Subcutaneous abdominal adipose tissue (tissue), 5 donors: ENCODE data around the gene DDX49.

Experiments used
- H3K27ac ChIP-seq: one replicate; pipeline ENCODE4 v1.7.0; 2013; ENCODE audit warnings: low read depth, mild to moderate bottlenecking, inconsistent platforms, low read length, moderate library complexity
- H3K27me3 ChIP-seq, 5 donors: one replicate each; pipeline ENCODE4 v1.7.0; 2013; ENCODE audit warnings: low read length in 5 of 5, inconsistent platforms in 1 of 5; ENCODE audit not compliant: control insufficient read depth in 5 of 5, insufficient read depth in 4 of 5
- H3K36me3 ChIP-seq, 5 donors: one replicate each; pipeline ENCODE4 v1.7.0; 2013; ENCODE audit warnings: low read length in 5 of 5; ENCODE audit not compliant: control insufficient read depth in 5 of 5, insufficient read depth in 5 of 5
- H3K4me1 ChIP-seq, 5 donors: one replicate each; pipeline ENCODE4 v1.7.0; 2013; ENCODE audit warnings: low read length in 5 of 5, mild to moderate bottlenecking in 3 of 5, moderate library complexity in 1 of 5; ENCODE audit not compliant: control insufficient read depth in 5 of 5, insufficient read depth in 5 of 5
- H3K4me3 ChIP-seq, 5 donors: one replicate each; pipeline ENCODE4 v1.7.0; 2013; ENCODE audit warnings: low read length in 5 of 5, low read depth in 1 of 5
- H3K9ac ChIP-seq, 5 donors: one replicate each; pipeline ENCODE4 v1.7.0; 2013; ENCODE audit warnings: low read length in 5 of 5, mild to moderate bottlenecking in 4 of 5, moderate library complexity in 3 of 5
- H3K9me3 ChIP-seq, 5 donors: one replicate each; pipeline ENCODE4 v1.7.0; 2013; ENCODE audit warnings: low read length in 5 of 5; ENCODE audit not compliant: control insufficient read depth in 5 of 5
- donor health status: healthy.
- donor health status: healthy.
- donor health status: healthy.
- donor health status: healthy.
- donor health status: healthy.

DDX49 gene

DNA sequence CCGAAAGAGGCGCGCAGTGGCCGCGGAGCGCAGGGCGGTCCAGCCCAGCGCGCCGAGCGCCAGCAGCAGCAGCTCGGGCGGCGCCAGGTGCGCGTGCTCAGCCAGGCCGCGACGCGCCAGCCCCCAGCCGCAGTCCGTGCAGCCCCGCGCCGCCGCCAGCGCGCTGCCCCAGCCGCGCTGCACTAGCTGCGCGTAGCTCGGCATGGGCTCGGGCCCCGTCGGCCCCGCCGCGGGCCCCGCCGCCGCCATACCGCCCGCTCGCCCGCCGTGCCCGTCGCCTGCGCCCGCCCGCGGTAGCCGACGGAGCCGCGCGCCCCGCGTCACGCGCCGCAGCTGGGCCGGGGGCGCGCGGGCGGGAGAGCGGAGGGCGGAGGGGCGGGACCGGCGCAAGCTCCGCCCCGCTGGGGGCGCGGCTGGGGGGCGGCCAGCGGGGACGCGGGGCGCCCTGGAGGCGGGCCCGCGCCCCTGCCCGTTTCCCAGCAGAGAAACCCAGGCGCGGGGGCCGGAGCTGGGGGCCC lies 23.6 kb upstream of the DDX49 start, which contains the start of gene CERS1:
CERS1 (minus strand) TSS at position 335 of the 518 bp plus-strand sequence; CDS start at position 249, 86 bp downstream.
- H3K9me3 ChIP-seq: peaks cover 0 to 2% (median 0%) of the 10 kb centered on the region in 5 donors
- H3K9ac ChIP-seq: no peak within 1 kb of the TSS
- peaks cover 0 to 17% (median 12%) of the 10 kb centered on the region in 5 donors for H3K4me1 ChIP-seq
- peaks cover 0 to 24% (median 22%) of the 10 kb centered on the region in 5 donors for H3K36me3 ChIP-seq
- no peak within 1 kb of the TSS for H3K27ac ChIP-seq
- H3K27me3 ChIP-seq: peaks cover 9 to 26% (median 20%) of the 10 kb centered on the region in 5 donors
- peak within 1 kb of the TSS in 4 of 5 donors; percentile 26 to 65 (median 41) for H3K4me3 ChIP-seq

- Histone ChIP-seq H3K36me3 (peaks cover 0 to 29% (median 28%) of the 10 kb centered on the region in 5 donors), H3K4me3 (no peak overlapping the region), H3K9me3 (peaks cover 0 to 2% (median 0%) of the 10 kb centered on the region in 5 donors), H3K4me1 (peaks cover 0 to 17% (median 12%) of the 10 kb centered on the region in 5 donors), H3K9ac (no peak overlapping the region), H3K27me3 (peaks cover 9 to 26% (median 20%) of the 10 kb centered on the region in 5 donors), H3K27ac (no peak overlapping the region)
These were observed 23.1 kb upstream of the DDX49 start for GRCh38 chr19:18896421-18896841.

DNA sequence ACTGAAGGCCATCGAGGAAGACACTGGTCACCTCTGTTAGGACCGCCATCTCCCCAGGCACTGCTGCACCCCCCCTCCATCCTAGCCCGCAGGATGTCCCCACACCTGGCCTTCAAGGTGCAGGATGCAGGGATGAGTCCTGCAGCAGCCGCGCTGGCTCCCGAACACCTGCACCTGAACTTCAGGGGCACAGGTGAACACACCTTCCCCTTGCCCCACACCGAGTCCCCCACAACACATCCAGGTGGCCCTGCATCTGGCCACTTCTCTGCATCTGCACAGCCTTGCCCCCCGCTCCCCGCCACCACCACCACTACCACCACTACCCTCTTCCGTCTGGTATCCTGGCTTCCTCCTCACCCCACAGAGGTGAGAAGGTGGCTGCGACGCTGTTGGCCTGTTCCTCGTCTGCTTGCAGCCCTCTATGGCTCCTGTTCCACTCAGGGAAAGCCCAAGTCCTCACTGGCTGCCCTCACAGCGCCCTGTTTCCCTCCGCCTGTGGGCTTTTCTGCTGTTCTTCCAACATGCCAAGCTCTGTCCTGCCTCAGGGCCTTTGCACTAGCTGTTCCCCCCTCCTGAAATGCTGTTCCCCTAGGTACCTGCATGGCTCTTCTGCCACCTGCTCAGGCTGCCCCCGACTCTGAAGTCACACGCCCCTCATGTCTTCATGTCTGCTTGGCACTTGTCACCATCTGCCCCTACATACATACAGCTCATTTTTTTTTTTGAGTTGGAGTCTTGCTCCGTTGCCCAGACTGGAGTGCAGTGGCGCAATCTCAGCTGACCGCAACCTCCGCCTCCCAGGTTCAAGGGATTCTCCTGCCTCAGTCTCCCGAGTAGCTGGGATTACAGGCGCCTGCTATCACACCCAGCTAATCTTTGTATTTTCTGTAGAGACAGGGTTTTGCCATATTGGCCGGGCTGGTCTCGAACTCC lies 22.2 kb upstream of the DDX49 start:
- H3K4me1 ChIP-seq: peaks cover 0 to 17% (median 12%) of the 10 kb centered on the region in 5 donors
- peaks cover 0 to 2% (median 0%) of the 10 kb centered on the region in 5 donors for H3K9me3 ChIP-seq
- no peak overlapping the region for H3K4me3 ChIP-seq
- H3K27ac ChIP-seq: no peak overlapping the region
- H3K9ac ChIP-seq: no peak overlapping the region
- peaks cover 0 to 31% (median 29%) of the 10 kb centered on the region in 5 donors for H3K36me3 ChIP-seq
- H3K27me3 ChIP-seq: peaks cover 9 to 26% (median 20%) of the 10 kb centered on the region in 5 donors

- Histone ChIP-seq H3K4me3 (no peak overlapping the region), H3K9ac (no peak overlapping the region), H3K27me3 (peaks cover 9 to 26% (median 20%) of the 10 kb centered on the region in 5 donors), H3K27ac (no peak overlapping the region), H3K36me3 (peaks cover 0 to 36% (median 34%) of the 10 kb centered on the region in 5 donors), H3K4me1 (peaks cover 0 to 17% (median 12%) of the 10 kb centered on the region in 5 donors), H3K9me3 (peaks cover 0 to 2% (median 0%) of the 10 kb centered on the region in 5 donors)
These were observed 21.4 kb upstream of the DDX49 start for GRCh38 chr19:18898081-18898606.

DNA sequence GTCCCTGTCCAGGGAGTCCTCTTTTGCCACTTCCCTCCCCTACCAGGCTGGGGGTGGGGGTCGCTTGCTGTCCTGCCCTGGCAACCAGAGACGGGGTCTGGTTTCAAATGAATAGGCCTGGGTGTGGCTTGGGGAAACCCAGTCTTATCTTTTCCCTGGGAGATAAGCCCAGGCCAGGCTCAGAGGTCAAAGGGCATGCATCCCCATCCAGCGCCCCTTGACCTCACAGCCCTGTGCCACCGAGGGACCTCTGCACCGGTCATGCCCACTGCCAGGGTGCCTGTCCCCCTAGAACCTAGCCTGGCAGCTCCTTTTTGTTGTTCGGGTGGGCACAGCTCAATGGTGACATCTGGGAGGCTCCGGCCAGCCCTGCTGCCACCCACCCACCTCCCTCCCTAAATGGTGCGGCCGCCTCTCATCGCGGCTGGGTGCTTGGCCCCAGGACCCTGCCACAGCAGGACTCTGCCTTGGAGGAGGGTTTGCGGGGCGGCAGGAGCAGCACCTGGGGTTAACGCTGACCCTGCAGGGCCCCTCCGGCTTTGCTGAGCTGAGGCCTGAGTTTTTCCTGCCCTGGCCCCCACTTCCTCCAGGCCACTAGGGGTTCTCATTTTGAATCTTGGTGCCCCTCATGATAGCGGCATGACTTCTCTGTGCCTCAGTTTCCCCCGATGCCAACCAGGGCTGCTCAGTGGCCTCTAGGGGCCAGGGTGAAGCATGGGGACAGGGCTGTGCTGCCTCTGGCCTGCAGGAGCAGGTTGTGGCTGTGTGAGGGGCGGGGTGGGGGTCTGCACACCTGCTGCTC lies 20.7 kb upstream of the DDX49 start:
- H3K9me3 ChIP-seq: peaks cover 0 to 2% (median 0%) of the 10 kb centered on the region in 5 donors
- H3K27ac ChIP-seq: no peak overlapping the region
- no peak overlapping the region for H3K4me3 ChIP-seq
- H3K27me3 ChIP-seq: peaks cover 9 to 26% (median 20%) of the 10 kb centered on the region in 5 donors
- H3K4me1 ChIP-seq: peaks cover 0 to 17% (median 12%) of the 10 kb centered on the region in 5 donors
- no peak overlapping the region for H3K9ac ChIP-seq
- peaks cover 0 to 42% (median 38%) of the 10 kb centered on the region in 5 donors for H3K36me3 ChIP-seq

DNA sequence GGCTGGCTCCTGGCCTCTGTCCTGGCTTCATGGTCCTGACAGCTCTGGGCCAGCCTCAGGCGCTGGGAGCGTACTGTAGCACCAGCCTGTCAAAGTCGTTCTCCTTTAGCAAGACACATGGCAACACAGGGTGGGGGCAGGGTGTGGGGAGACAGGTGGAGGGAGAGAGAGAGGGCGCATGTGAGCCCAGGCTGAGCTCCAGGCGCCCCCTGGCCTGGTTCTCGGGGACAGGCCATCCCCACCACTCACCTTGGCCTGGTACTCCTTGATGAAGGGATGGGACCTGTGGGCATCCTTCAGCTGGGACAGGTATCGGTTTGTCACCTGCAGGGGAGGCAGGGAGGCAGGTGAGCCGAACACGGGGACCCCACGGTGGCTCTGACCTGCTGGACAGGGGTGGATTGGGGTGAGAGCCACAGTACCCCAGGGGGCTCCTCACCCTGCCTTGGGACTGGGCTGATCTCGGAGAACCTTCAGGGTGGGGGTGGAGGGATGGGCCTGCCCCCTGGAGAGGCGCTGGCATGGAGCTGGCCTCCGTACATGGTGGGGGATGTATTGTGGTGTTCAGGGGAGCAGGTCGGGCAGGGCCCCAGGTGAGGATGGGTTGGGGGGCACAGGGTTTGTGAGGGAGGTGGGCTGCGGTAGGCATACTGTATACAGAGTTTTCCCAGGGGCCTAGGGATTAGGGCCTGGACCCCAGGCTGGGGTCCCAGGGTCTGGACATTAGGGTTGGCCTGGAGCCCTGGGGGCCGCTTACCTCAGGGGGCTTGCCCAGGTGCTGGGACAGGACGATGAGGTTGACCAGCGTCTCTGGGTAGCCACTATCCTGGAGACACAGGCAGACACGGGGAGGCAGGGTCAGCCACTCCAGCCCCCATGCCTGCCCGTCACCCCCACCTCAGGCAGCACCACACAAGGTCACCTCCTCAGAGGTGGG lies 19.6 kb upstream of the DDX49 start:
- no peak overlapping the region for H3K4me3 ChIP-seq
- peaks cover 0 to 12% (median 8%) of the 10 kb centered on the region in 5 donors for H3K4me1 ChIP-seq
- no peak overlapping the region for H3K9ac ChIP-seq
- peaks cover 0 to 2% (median 0%) of the 10 kb centered on the region in 5 donors for H3K9me3 ChIP-seq
- H3K27ac ChIP-seq: no peak overlapping the region
- peaks cover 0 to 52% (median 45%) of the 10 kb centered on the region in 5 donors for H3K36me3 ChIP-seq
- peaks cover 1 to 20% (median 13%) of the 10 kb centered on the region in 5 donors for H3K27me3 ChIP-seq

DNA sequence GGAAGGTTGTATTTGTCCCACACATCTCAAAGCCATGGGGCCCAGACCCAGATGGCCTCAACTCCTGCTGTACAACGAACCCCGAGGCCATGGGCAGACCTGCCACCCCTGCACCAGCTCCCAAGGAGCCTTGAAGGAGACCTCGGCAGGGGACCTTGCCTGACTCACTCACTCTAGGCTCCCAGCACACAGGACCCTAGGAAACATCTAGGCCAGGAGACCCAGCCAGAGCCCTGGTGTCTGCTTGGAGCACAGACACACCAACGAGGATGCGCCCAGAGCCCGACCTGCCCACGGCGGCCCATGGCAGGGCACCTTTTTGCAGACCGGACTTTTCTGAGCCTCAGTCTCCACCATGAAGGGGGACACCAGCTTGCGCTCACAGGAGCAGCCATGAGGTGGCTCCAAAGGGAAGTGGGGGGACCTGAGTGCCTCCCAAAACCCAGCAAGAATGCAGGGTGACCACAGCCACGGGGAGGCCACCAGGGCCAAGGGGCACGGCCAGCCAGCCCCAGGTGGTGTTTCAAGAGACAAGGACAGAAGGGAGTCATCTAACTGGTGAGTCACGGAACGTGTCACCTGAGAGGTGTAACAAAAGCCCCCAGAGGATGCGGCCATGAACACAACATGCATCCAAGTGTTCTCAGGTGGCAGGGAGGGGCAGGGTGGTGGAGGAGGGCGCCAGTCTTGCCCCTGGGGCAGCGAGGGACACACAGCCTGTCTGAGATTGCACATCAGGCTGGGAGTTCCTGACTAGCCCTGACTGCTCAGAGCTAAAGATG lies 18.6 kb upstream of the DDX49 start:
- no peak overlapping the region for H3K4me3 ChIP-seq
- H3K27me3 ChIP-seq: peaks cover 0 to 12% (median 9%) of the 10 kb centered on the region in 5 donors
- peaks cover 0 to 4% (median 0%) of the 10 kb centered on the region in 5 donors for H3K4me1 ChIP-seq
- H3K27ac ChIP-seq: no peak overlapping the region
- H3K9ac ChIP-seq: no peak overlapping the region
- peaks cover 0 to 62% (median 54%) of the 10 kb centered on the region in 5 donors for H3K36me3 ChIP-seq
- H3K9me3 ChIP-seq: peaks cover 0 to 2% (median 0%) of the 10 kb centered on the region in 5 donors

DNA sequence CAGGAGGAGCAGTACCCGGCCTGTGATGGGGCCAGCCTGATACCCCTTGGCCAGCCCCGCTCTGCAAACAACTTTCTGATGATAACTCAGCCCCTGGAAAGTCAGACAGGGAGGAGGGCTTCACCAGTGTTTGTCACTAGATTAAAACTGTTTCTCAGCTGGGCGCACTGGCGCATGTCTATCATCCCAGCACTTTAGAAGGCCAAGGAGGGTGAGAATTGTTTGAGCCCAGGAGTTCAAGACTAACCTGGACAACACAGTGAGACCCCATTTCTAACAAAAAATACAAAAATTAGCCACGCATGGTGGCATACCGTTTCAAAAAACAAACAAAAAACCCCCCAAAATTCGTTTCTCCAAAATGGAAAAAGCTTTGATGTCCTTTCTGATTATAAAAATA lies 18.0 kb upstream of the DDX49 start:
- Histone ChIP-seq H3K27ac (no peak overlapping the region), H3K9ac (no peak overlapping the region), H3K27me3 (peaks cover 0 to 11% (median 8%) of the 10 kb centered on the region in 5 donors), H3K4me1 (peaks cover 0 to 2% (median 0%) of the 10 kb centered on the region in 5 donors), H3K9me3 (peaks cover 0 to 2% (median 0%) of the 10 kb centered on the region in 5 donors), H3K4me3 (no peak overlapping the region), H3K36me3 (peaks cover 0 to 68% (median 59%) of the 10 kb centered on the region in 5 donors)
